GM18870 (cell line): ENCODE data around the gene PPEF2.

Experiments used
- ATAC-seq: cut with Tn5 transposase; IDR thresholded peaks from one replicate; pipeline ENCODE4 v1.9.1; 2021; ENCODE audit warnings: moderate library complexity; ENCODE audit not compliant: unreplicated experiment

PPEF2 gene

GRCh38 chr4:75834095-75834771 is 68.0 kb downstream of the PPEF2 start:
- no peak for ATAC-seq

- no peak for ATAC-seq
These were observed 70.3 kb downstream of the PPEF2 start for GRCh38 chr4:75831856-75832405.

GRCh38 chr4:75830906-75831305 is 71.3 kb downstream of the PPEF2 start:
- ATAC-seq = no peak

- ATAC-seq = no peak
These were observed 78.4 kb downstream of the PPEF2 start for GRCh38 chr4:75823812-75824211.

- no peak for ATAC-seq
These were observed 79.8 kb downstream of the PPEF2 start for GRCh38 chr4:75822416-75822815.

- ATAC-seq = no peak
These were observed 80.3 kb downstream of the PPEF2 start for GRCh38 chr4:75821966-75822365.

GRCh38 chr4:75821216-75821615 is 81.0 kb downstream of the PPEF2 start:
- no peak for ATAC-seq

- ATAC-seq = no peak
These were observed 81.6 kb downstream of the PPEF2 start for GRCh38 chr4:75820676-75821075.

GRCh38 chr4:75820197-75820596 is 82.1 kb downstream of the PPEF2 start:
- no peak for ATAC-seq

- ATAC-seq = no peak
These were observed 83.1 kb downstream of the PPEF2 start for GRCh38 chr4:75819121-75819520.

- no peak for ATAC-seq
These were observed 84.4 kb downstream of the PPEF2 start for GRCh38 chr4:75817901-75818300.
